NOMO-1 treated with DMSO at 0.1 percent for 48 hours (cell line): ENCODE results near the gene PIP5K1B.
A peak's percentile ranks its signal among the peaks of the same experiment; 100 is the strongest.

Experiments used
- DNase-seq: peaks from one replicate; lab custom pipeline; 2025; ENCODE audit not compliant: unreplicated experiment; lab: John Stamatoyannopoulos, UW

Gene PIP5K1B

GRCh38 chr9:68844631-68845612, 139.9 kb downstream of the PIP5K1B start:
- DNase-seq, result peak; percentile 25

- DNase-seq, result no peak
These were observed 142.7 kb downstream of the PIP5K1B start for GRCh38 chr9:68847765-68848164.

- DNase-seq, result no peak
These were observed 146.6 kb downstream of the PIP5K1B start for GRCh38 chr9:68851657-68852056.

- DNase-seq, result no peak
These were observed 147.9 kb downstream of the PIP5K1B start for GRCh38 chr9:68852941-68853340.

GRCh38 chr9:68859347-68859746, 154.3 kb downstream of the PIP5K1B start:
- no peak for DNase-seq

- DNase-seq, result no peak
These were observed 155.4 kb downstream of the PIP5K1B start for GRCh38 chr9:68860419-68860818.

GRCh38 chr9:68861436-68861835, 156.4 kb downstream of the PIP5K1B start:
- no peak for DNase-seq

- DNase-seq, result no peak
These were observed 162.0 kb downstream of the PIP5K1B start for GRCh38 chr9:68867066-68867465.

GRCh38 chr9:68869022-68869421, 164.0 kb downstream of the PIP5K1B start:
- no peak for DNase-seq

- DNase-seq, result no peak
These were observed 165.0 kb downstream of the PIP5K1B start for GRCh38 chr9:68870086-68870485.

- no peak for DNase-seq
These were observed 166.2 kb downstream of the PIP5K1B start for GRCh38 chr9:68871236-68871635.

- DNase-seq, result no peak
These were observed 167.0 kb downstream of the PIP5K1B start for GRCh38 chr9:68872026-68872501.

- DNase-seq, result no peak
These were observed 168.1 kb downstream of the PIP5K1B start for GRCh38 chr9:68873179-68873578.

GRCh38 chr9:68876273-68876672, 171.2 kb downstream of the PIP5K1B start:
- DNase-seq, result no peak

- DNase-seq, result no peak
These were observed 171.6 kb downstream of the PIP5K1B start for GRCh38 chr9:68876681-68877080.

- no peak for DNase-seq
These were observed 172.2 kb downstream of the PIP5K1B start for GRCh38 chr9:68877219-68877618.

GRCh38 chr9:68878450-68878849, 173.4 kb downstream of the PIP5K1B start:
- no peak for DNase-seq

GRCh38 chr9:68883224-68883623, 178.2 kb downstream of the PIP5K1B start:
- no peak for DNase-seq

- DNase-seq, result no peak
These were observed 182.2 kb downstream of the PIP5K1B start for GRCh38 chr9:68887232-68887631.

- DNase-seq, result no peak
These were observed 189.5 kb downstream of the PIP5K1B start for GRCh38 chr9:68894502-68894901.

GRCh38 chr9:68895741-68896478, 190.9 kb downstream of the PIP5K1B start:
- no peak for DNase-seq

GRCh38 chr9:68896486-68896885, 191.4 kb downstream of the PIP5K1B start:
- DNase-seq, result no peak
